ENCODE measurements around the gene DCAF7.

DCAF7 gene

GRCh38 chr17:63549946-63550816, at the start of gene DCAF7:
Gene DCAF7, plus strand, starts transcription at chr17:63550477. Its CDS starts 201 bp downstream, at chr17:63550678.
- intact Hi-C loops (cut with DNase I): no loop called here

GRCh38 chr17:63500543-63501390, 49.5 kb upstream of the DCAF7 start:
- no peak for DNase-seq
- intact Hi-C loops (cut with DNase I): no loop called here

More at GRCh38 chr17:63549946-63550816, at the start of gene DCAF7:
- peak; percentile 99 to 100 (median 100) for DNase-seq

- DNase-seq: no peak
- intact Hi-C loops (cut with DNase I): no loop called here
Observed at GRCh38 chr17:63503341-63503705, 47.0 kb upstream of the DCAF7 start.

GRCh38 chr17:63504261-63504660, 46.0 kb upstream of the DCAF7 start:
- intact Hi-C loops (cut with DNase I): no loop called here
- DNase-seq: no peak

- no peak for DNase-seq
- intact Hi-C loops (cut with DNase I): no loop called here
Observed at GRCh38 chr17:63505341-63505740, 44.9 kb upstream of the DCAF7 start.

- intact Hi-C loops (cut with DNase I): no loop called here
Observed at GRCh38 chr17:63506627-63507026, 43.6 kb upstream of the DCAF7 start.

GRCh38 chr17:63511331-63511730, 38.9 kb upstream of the DCAF7 start:
- no peak for DNase-seq
- intact Hi-C loops (cut with DNase I): no loop called here

More at GRCh38 chr17:63506627-63507026, 43.6 kb upstream of the DCAF7 start:
- DNase-seq: no peak

- DNase-seq: no peak
- intact Hi-C loops (cut with DNase I): no loop called here
Observed at GRCh38 chr17:63512388-63512787, 37.9 kb upstream of the DCAF7 start.

- no peak for DNase-seq
- intact Hi-C loops (cut with DNase I): no loop called here
Observed at GRCh38 chr17:63512896-63513644, 37.2 kb upstream of the DCAF7 start.

GRCh38 chr17:63514477-63514876, 35.8 kb upstream of the DCAF7 start:
- intact Hi-C loops (cut with DNase I): no loop called here
- DNase-seq: no peak

- no peak for DNase-seq
- intact Hi-C loops (cut with DNase I): no loop called here
Observed at GRCh38 chr17:63514974-63515373, 35.3 kb upstream of the DCAF7 start.

GRCh38 chr17:63515426-63515825, 34.9 kb upstream of the DCAF7 start:
- DNase-seq: no peak
- intact Hi-C loops (cut with DNase I): no loop called here

- DNase-seq: no peak
- intact Hi-C loops (cut with DNase I): no loop called here
Observed at GRCh38 chr17:63516910-63517824, 33.1 kb upstream of the DCAF7 start.

- intact Hi-C loops (cut with DNase I): no loop called here
- no peak for DNase-seq
Observed at GRCh38 chr17:63517825-63518534, 32.3 kb upstream of the DCAF7 start.

- intact Hi-C loops (cut with DNase I): no loop called here
- no peak for DNase-seq
Observed at GRCh38 chr17:63519116-63519881, 31.0 kb upstream of the DCAF7 start.

GRCh38 chr17:63519972-63520882, 30.1 kb upstream of the DCAF7 start:
- intact Hi-C loops (cut with DNase I): loop anchor here (10.0 kb wide), 1 partner anchor 75 kb away; the partner anchor contains the start of gene CYB561
- DNase-seq: no peak

All from head of caudate nucleus (tissue), 42 donors.